Measurements from ENCODE around the gene ARFGEF2.

DNA sequence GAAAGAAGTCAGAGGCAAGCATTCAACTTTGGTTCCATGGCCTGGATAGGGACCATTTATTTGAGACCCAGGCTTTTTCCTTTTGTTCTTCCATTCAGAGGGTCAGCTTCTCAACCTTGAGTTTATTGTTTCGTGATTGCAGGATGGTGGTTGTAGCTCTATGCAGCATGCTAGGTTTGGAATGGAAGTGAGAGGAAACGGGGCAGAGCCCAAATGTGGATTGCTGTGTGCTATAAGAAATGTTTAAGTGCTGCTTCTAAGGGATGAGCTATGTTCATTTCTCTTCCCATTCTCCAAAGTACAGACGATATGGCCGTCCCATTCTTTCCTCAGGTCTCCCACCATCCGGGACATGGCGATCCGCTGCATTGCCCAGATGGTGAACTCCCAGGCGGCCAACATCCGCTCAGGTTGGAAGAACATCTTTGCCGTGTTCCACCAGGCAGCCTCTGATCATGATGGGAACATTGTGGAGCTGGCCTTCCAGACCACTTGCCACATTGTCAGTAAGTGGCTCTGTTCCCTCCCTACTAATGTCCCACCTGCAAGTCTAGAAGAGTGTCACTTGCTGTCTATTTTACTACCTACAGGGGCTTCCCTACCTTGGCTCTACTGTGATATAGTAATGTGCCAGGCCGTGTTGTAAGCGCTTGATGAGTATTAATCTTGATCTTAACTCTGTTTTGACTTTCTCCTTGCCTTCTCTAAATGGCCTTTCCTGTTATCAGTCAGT is 88.6 kb downstream of the ARFGEF2 start:
- TF ChIP-seq CTCF (optimal IDR thresholded peaks at IDR 0.05 in 1 of 3, IDR thresholded peaks at IDR 0.05 in 1 of 3, conservative IDR thresholded peaks at IDR 0.05 in 1 of 3; ENCODE audit: extremely low read depth in 1 of 3, insufficient read depth in 2 of 3, low read length in 3 of 3), result no peak
- TF ChIP-seq EZH2 (IDR thresholded peaks at IDR 0.05; ENCODE audit: low read length), result no peak

All from keratinocyte (primary cell).